B cell (primary cell): ENCODE results near the gene HSPD1. TPM values are rescaled to one million over a fixed set of nuclear protein-coding genes. Genes with fewer than 3 reads are reported as not detected.

Experiments
- ATAC-seq: fragments of 200-7000 bp; cut with Tn5 transposase; one replicate; pipeline ENCODE4 v1.10.0; 2021; ENCODE audit warnings: low read depth, mild to moderate bottlenecking, moderate number of reproducible peaks, moderate library complexity
- CTCF ChIA-PET: fragments of 350-600 bp; sonication (Branson Sonifier 250); formaldehyde crosslinking; loops from one replicate; lab custom pipeline; 2021; ENCODE audit warnings: antibody characterized with exemption, inconsistent platforms; lab: Charles Lee
- POLR2A ChIA-PET: fragments of 350-600 bp; sonication (Branson Sonifier 250); formaldehyde crosslinking; loops from one replicate; lab custom pipeline; 2021; ENCODE audit warnings: antibody characterized with exemption; lab: Charles Lee
- DNase-seq: peaks from one replicate; pipeline ENCODE4 v3.0.0; 2013
- H2AFZ ChIP-seq: 2 replicates; pipeline ENCODE4 v1.6.1; 2012; ENCODE audit warnings: mild to moderate bottlenecking, low read depth, low read length; ENCODE audit not compliant: insufficient read depth, poor library complexity, severe bottlenecking
- H3K27ac ChIP-seq, 2 donors: 1 replicate in 1 of 2; 2 replicates in 1 of 2; pipeline ENCODE4 v1.5.1; 2012 to 2013; ENCODE audit warnings: low read length in 2 of 2, mild to moderate bottlenecking in 2 of 2, moderate library complexity in 1 of 2
- H3K27me3 ChIP-seq, 4 experiments: fragments of 200-600 bp in 1 of 4; sonication (generic) in 1 of 4; replicated peaks in 1 of 4; 1 replicate in 2 of 4; 2 replicates in 2 of 4; pipeline versions ENCODE4 v1.6.1 to v1.7.0; 2013 to 2016; ENCODE audit warnings: low read length in 3 of 4, mild to moderate bottlenecking in 2 of 4, mixed read lengths in 1 of 4, moderate library complexity in 1 of 4; ENCODE audit not compliant: insufficient read depth in 4 of 4, control insufficient read depth in 3 of 4; ENCODE audit errors: control extremely low read depth in 1 of 4
- H3K36me3 ChIP-seq, 2 experiments: replicated peaks in 1 of 2; 1 replicate in 1 of 2; 2 replicates in 1 of 2; pipeline versions ENCODE4 v1.6.1 to v1.7.1; 2013; ENCODE audit warnings: low read length in 1 of 2; ENCODE audit not compliant: insufficient read depth in 2 of 2, control insufficient read depth in 1 of 2; ENCODE audit errors: control extremely low read depth in 1 of 2, extremely low read depth in 1 of 2
- H3K4me1 ChIP-seq, 2 donors: fragments of 200-600 bp in 1 of 2; sonication (generic) in 1 of 2; 1 replicate in 1 of 2; 2 replicates in 1 of 2; pipeline versions ENCODE4 v1.5.1 to v1.6.1; 2013 to 2017; ENCODE audit warnings: low read length in 2 of 2; ENCODE audit not compliant: control insufficient read depth in 2 of 2, insufficient read depth in 2 of 2
- H3K4me2 ChIP-seq: replicated peaks from 2 replicates; pipeline ENCODE3; 2012; ENCODE audit warnings: mild to moderate bottlenecking, low read depth, low read length; ENCODE audit not compliant: poor library complexity, severe bottlenecking
- H3K4me3 ChIP-seq, 5 experiments: fragments of 200-600 bp in 1 of 5; sonication (generic) in 1 of 5; 1 replicate in 3 of 5; 2 replicates in 2 of 5; pipeline versions ENCODE4 v1.5.1 to v1.7.0; 2011 to 2016; ENCODE audit warnings: low read length in 4 of 5, mild to moderate bottlenecking in 4 of 5, low read depth in 2 of 5, control low read depth in 1 of 5, moderate library complexity in 1 of 5; ENCODE audit not compliant: insufficient read depth in 1 of 5; ENCODE audit errors: control extremely low read depth in 1 of 5, extremely low read depth in 1 of 5
- H3K79me2 ChIP-seq: fragments of 200-600 bp; sonication (generic); one replicate; pipeline ENCODE4 v1.6.0; 2016; ENCODE audit warnings: low read length; ENCODE audit not compliant: control insufficient read depth, insufficient read depth
- H3K9ac ChIP-seq: fragments of 200-600 bp; sonication (generic); 2 replicates; pipeline ENCODE4 v1.6.1; 2017; ENCODE audit warnings: mild to moderate bottlenecking, low read length, moderate library complexity
- H3K9me3 ChIP-seq, 3 donors: one replicate each; pipeline versions ENCODE4 v1.6.1 to v1.7.1; 2013; ENCODE audit warnings: low read length in 2 of 3; ENCODE audit not compliant: control insufficient read depth in 2 of 3, insufficient read depth in 1 of 3; ENCODE audit errors: control extremely low read depth in 1 of 3
- H4K20me1 ChIP-seq: 2 replicates; pipeline ENCODE4 v1.6.0; 2012; ENCODE audit warnings: mild to moderate bottlenecking, low read length; ENCODE audit not compliant: insufficient read depth, control insufficient read depth, poor library complexity, severe bottlenecking
- H3K27ac Mint-ChIP-seq: one replicate; pipeline ENCODE4 v1.8.0; 2021; ENCODE audit warnings: mixed read lengths
- H3K27me3 Mint-ChIP-seq: one replicate; pipeline ENCODE4 v1.8.0; 2021; ENCODE audit warnings: mixed read lengths
- H3K4me1 Mint-ChIP-seq: one replicate; pipeline ENCODE4 v1.8.0; 2021; ENCODE audit warnings: mixed read lengths
- H3K4me3 Mint-ChIP-seq: one replicate; pipeline ENCODE4 v1.8.0; 2021; ENCODE audit warnings: mixed read lengths
- H3K9me3 Mint-ChIP-seq: one replicate; pipeline ENCODE4 v1.8.0; 2022; ENCODE audit warnings: mixed read lengths; ENCODE audit not compliant: insufficient read depth
- CTCF ChIP-seq: fragments of 200-600 bp; IDR thresholded peaks from one replicate; pipeline ENCODE4 v1.8.0; 2022; ENCODE audit warnings: antibody characterized with exemption, mild to moderate bottlenecking
- EZH2 ChIP-seq: IDR thresholded peaks from 2 replicates; pipeline ENCODE4 v1.6.1; 2012; ENCODE audit warnings: borderline replicate concordance, low read depth, mild to moderate bottlenecking, moderate library complexity, low read length; ENCODE audit not compliant: insufficient read depth, poor library complexity, severe bottlenecking
- WGBS: methylation state at CpG from one replicate; pipeline ENCODE4 v1.1.5; 2013; ENCODE audit warnings: missing lambda C conversion rate; ENCODE audit not compliant: insufficient coverage; 5-methylcytosine and 5-hydroxymethylcytosine counted together
- intact Hi-C: fragments of 100-400 bp; cut with micrococcal nuclease; formaldehyde crosslinking; loops from one replicate; pipeline ENCODE4 v1.10.0; 2022
- polyA plus RNA-seq: library from polyadenylated mRNA; depleted of rRNA; stranded (reverse); fragments of >200 nt; gene quantifications from 2 replicates; pipeline ENCODE4 v1.2.3, GENCODE V29; 2012
- total RNA-seq, 2 donors: library from RNA; stranded (reverse); fragments of 120-200 nt in 1 of 2; gene quantifications; 1 replicate in 1 of 2; 2 replicates in 1 of 2; pipeline versions ENCODE4 v1.2.3 to v1.2.4, GENCODE V29; 2013 to 2022

The HSPD1 gene
- total and polyA plus RNA-seq, 2 donors (not counting 1 experiment from before 2014, with no cell fraction given) = 46.6 to 112 TPM

- no peak overlapping the region for H2AFZ ChIP-seq
- intact Hi-C loops = no loop called here
- POLR2A ChIA-PET = no interaction called here
- peaks cover 14% of the 10 kb centered on the region for H3K4me1 Mint-ChIP-seq
- no peaks in the 10 kb centered on the region for H3K27me3 ChIP-seq
- CTCF ChIA-PET = no interaction called here
- no peaks in the 10 kb centered on the region for H3K9me3 Mint-ChIP-seq
- H3K27ac Mint-ChIP-seq = no peak overlapping the region
- H3K9me3 ChIP-seq = no peaks in the 10 kb centered on the region
- no peaks in the 10 kb centered on the region for H3K4me1 ChIP-seq
- TF ChIP-seq EZH2 (no peak), CTCF (no peak)
- H3K36me3 ChIP-seq = peaks cover 5 to 50% of the 10 kb centered on the region in 2 experiments
- no peak overlapping the region for H3K4me2 ChIP-seq
- ATAC-seq (no peak), DNase-seq (no peak)
- no peak overlapping the region for H3K9ac ChIP-seq
- no peaks in the 10 kb centered on the region for H3K27me3 Mint-ChIP-seq
- H3K4me3 Mint-ChIP-seq = no peak overlapping the region
- WGBS = no CpG with 5 or more reads among the region's 2 CpGs
- H3K79me2 ChIP-seq = peaks cover 72% of the 10 kb centered on the region
- H3K27ac ChIP-seq = no peak overlapping the region
- peaks cover 26% of the 10 kb centered on the region for H4K20me1 ChIP-seq
- no peak overlapping the region for H3K4me3 ChIP-seq
These were observed 38.6 kb downstream of the HSPD1 start for GRCh38 chr2:197461057-197461456.

DNA sequence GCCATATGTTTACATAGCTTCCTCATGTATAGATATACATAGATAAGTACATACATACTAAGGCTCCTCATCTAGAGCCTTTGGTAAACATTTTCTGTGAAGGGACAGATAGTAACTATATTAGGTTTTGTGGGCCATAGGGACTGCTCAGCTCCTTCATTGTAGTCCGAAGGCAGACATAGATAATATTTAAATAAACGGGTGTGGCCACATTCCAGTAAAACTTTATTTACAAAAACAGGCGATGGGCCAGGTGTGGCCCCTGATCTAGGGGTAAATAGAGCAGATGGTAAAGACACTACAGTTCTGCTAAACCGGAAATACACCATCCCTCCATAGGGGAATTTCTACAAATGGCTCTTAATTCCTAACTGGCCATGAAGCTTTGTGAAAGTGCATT lies 39.0 kb downstream of the HSPD1 start:
- no peak for DNase-seq
- H3K4me1 ChIP-seq = no peaks in the 10 kb centered on the region
- TF ChIP-seq EZH2 (no peak), CTCF (no peak)
- ATAC-seq = no peak
- ChIA-PET CTCF (no interaction called here), POLR2A (no interaction called here)
- peaks cover 73% of the 10 kb centered on the region for H3K79me2 ChIP-seq
- H3K4me3 ChIP-seq = no peak overlapping the region
- no peaks in the 10 kb centered on the region for H3K9me3 Mint-ChIP-seq
- peaks cover 18% of the 10 kb centered on the region for H3K4me1 Mint-ChIP-seq
- H3K4me3 Mint-ChIP-seq = no peak overlapping the region
- intact Hi-C loops = no loop called here
- H3K9me3 ChIP-seq = no peaks in the 10 kb centered on the region
- H3K9ac ChIP-seq = no peak overlapping the region
- peaks cover 30% of the 10 kb centered on the region for H4K20me1 ChIP-seq
- no peak overlapping the region for H3K27ac Mint-ChIP-seq
- H3K27me3 Mint-ChIP-seq = no peaks in the 10 kb centered on the region
- no peak overlapping the region for H3K27ac ChIP-seq
- no peak overlapping the region for H2AFZ ChIP-seq
- H3K27me3 ChIP-seq = no peaks in the 10 kb centered on the region
- WGBS = no CpG with 5 or more reads among the region's 4 CpGs
- H3K4me2 ChIP-seq = no peak overlapping the region
- H3K36me3 ChIP-seq = peaks cover 5 to 46% of the 10 kb centered on the region in 2 experiments
